ENCODE measurements around the gene TUFT1.
"Not testable (repeated sequence)": the region's sequence is repeated elsewhere in the genome, so short reads cannot be mapped to it uniquely, and the experiment has no call there.

Gene TUFT1

DNA sequence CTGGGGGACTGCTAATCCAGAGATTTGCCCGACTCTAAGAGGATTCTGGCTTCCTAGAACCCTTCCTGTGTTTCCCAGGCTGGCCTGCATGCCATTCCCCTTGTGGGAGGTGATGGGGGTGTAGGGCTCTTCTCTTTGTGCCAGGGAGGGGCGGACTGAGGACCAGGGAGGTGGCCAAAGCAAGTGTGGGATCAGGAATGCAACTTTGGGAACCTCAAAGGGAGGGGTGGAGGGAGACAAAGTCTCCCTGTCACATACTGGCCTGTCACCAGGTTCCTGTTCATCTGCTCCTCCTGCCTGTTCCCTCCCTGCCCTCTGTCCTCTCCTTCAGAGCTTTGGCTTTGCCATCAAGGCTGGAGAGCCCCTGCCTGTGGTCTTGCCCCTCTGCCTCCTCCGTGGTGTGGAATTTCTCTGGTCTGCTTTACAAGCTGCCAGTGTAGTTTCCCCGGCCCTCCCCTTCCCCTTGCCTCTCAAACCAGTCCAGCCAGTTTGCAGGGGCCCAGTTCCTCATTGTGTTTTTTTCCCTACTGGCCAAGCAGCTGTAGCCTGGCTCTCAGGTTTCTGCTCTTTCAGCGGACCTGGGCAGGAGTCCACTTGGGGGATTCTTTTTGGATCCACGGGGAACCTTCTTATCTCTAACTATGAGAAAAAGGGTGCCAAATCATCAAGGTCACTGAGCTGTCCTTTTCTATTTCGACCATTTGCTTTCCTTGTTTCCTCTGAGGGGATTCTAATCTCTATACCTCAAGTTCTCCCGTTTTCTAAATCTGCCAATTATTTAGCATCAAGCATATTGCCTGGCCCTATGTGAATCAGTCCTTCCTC, 27.1 kb upstream of the TUFT1 start:
- DNase-seq = no peak

GRCh38 chr1:151513626-151514121, 26.4 kb upstream of the TUFT1 start:
- no peak for DNase-seq

DNA sequence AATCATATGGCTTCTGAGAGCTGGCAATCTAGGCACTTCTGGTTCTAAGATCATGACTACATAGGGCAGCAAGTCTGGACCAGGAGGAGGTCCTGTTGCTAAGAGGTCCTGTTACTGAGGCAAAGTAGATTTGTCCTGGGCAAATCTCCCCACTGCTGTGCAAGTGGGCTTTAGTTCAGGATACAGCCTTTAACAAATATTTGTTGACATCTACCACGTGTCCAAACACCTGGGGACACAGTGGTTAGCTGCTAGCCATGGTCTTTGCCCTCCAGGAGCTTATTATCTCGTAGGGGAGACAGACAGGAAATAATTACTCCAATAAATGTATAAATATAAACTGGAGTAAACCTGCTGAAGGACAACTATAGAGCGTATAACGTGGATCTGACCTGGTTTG, 25.7 kb upstream of the TUFT1 start:
- DNase-seq = no peak

- DNase-seq = no peak
Observed at GRCh38 chr1:151515265-151515664, 24.8 kb upstream of the TUFT1 start.

- no peak for DNase-seq
Observed at GRCh38 chr1:151516031-151516511, 24.0 kb upstream of the TUFT1 start.

GRCh38 chr1:151518431-151518830, 21.7 kb upstream of the TUFT1 start:
- DNase-seq = no peak

GRCh38 chr1:151518936-151519335, 21.2 kb upstream of the TUFT1 start:
- DNase-seq = no peak

DNA sequence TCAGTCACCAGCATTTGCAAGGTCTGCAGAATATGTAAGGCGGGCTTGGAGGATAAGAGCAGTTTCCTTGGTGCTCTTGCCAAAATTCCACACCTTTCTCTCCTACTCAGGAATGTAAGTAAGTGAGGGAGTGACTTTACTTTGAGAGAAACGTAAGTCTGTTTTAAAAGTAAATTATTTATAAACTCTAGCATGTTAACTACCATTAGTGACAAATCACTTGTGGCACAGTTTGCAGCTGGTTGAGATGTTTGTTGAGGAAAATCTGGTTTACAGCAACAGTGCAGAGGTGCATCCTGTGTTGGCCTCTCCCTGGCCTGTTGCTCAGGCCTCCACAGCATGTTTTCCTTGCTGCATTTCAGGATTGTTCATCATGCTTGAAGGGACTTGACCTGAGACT, 20.4 kb upstream of the TUFT1 start:
- DNase-seq = no peak

GRCh38 chr1:151520359-151520758, 19.8 kb upstream of the TUFT1 start:
- DNase-seq = no peak

GRCh38 chr1:151522427-151522826, 17.7 kb upstream of the TUFT1 start:
- not testable (repeated sequence) for DNase-seq

DNA sequence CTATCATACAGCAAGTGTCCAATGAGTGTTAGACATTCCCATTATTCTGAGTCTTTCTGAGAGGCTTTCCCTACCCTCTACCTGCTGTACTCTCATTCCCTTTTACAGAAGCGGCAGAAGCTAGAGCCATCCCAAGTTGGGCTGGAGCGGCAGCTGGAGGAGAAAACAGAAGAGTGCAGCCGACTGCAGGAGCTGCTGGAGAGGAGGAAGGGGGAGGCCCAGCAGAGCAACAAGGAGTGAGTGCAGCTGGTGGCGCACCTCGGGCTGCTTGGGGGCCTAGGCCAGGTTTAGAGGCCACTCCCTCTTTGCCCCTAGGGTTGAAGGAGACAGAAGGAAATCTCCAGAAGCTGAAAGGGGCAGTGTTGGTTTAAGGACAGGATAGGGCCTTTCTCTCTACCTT, 16.8 kb upstream of the TUFT1 start:
- no peak for DNase-seq

GRCh38 chr1:151524736-151525135, 15.4 kb upstream of the TUFT1 start:
- no peak for DNase-seq

DNA sequence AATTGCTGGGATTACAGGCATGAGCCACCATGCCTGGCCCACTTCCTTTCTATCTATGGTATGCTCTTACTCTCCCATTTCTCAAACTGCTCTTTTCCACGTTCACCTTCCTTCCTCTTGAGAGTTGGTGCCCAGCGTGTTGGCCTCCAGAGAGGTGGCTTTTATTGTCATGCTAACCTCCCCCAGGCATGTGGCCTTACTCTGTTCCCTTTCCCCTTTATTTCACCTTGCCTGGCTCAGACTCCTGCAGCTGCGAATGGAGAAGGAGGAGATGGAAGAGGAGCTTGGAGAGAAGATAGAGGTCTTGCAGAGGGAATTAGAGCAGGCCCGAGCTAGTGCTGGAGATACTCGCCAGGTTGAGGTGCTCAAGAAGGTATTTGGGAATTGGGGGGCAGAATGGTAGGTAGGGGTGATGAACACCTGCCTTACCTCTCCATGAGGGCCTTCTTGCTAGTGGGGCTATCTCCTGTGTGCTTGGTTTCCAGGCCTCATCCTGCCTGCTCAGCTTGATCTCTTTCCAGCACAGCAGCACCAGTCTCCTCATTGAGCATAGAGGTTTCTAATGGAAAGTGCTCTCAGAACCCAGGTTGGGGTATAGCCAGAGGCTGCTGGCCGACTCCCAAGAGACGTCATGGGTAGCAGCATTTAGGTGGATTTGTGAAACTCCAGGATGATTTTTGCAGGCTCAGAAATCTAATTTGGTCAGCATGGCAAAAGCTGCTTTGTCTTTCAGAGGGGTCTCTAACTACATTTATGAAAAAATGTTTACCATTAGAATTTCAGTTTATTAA, 13.2 kb upstream of the TUFT1 start:
- DNase-seq = no peak

DNA sequence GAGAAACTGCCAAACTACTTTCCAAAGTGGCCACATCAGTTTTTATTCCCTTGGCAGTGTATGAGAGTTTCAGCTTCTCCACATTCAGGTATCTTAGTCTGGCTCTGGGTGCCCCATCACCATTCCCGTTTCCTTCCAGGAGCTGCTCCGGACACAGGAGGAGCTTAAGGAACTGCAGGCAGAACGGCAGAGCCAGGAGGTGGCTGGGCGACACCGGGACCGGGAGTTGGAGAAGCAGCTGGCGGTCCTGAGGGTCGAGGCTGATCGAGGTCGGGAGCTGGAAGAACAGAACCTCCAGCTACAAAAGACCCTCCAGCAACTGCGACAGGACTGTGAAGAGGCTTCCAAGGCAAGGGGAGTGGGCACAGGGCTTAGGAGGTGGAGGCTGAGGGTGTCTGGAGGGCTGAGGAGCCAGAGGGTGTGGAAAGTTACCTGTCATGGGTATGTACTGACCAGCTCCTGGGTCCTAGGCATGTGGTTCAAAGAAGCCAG, 10.9 kb upstream of the TUFT1 start:
- DNase-seq = no peak

- no peak for DNase-seq
Observed at GRCh38 chr1:151529781-151530180, 10.3 kb upstream of the TUFT1 start.

DNA sequence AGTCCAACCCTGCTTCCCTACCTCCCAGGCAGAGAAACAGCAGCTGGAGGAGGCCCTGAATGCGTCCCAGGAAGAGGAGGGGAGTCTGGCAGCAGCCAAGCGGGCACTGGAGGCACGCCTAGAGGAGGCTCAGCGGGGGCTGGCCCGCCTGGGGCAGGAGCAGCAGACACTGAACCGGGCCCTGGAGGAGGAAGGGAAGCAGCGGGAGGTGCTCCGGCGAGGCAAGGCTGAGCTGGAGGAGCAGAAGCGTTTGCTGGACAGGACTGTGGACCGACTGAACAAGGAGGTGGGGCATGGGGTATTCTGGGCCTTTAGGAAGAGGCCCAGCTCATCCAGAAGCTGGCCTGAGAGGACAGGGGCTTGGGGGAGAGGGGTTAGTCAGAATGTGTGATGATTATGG, 9.6 kb upstream of the TUFT1 start:
- DNase-seq = no peak

- DNase-seq = no peak
Observed at GRCh38 chr1:151533870-151534269, 6.2 kb upstream of the TUFT1 start.

GRCh38 chr1:151534662-151535278, 5.3 kb upstream of the TUFT1 start:
- DNase-seq = peak; percentile 36 to 68

DNA sequence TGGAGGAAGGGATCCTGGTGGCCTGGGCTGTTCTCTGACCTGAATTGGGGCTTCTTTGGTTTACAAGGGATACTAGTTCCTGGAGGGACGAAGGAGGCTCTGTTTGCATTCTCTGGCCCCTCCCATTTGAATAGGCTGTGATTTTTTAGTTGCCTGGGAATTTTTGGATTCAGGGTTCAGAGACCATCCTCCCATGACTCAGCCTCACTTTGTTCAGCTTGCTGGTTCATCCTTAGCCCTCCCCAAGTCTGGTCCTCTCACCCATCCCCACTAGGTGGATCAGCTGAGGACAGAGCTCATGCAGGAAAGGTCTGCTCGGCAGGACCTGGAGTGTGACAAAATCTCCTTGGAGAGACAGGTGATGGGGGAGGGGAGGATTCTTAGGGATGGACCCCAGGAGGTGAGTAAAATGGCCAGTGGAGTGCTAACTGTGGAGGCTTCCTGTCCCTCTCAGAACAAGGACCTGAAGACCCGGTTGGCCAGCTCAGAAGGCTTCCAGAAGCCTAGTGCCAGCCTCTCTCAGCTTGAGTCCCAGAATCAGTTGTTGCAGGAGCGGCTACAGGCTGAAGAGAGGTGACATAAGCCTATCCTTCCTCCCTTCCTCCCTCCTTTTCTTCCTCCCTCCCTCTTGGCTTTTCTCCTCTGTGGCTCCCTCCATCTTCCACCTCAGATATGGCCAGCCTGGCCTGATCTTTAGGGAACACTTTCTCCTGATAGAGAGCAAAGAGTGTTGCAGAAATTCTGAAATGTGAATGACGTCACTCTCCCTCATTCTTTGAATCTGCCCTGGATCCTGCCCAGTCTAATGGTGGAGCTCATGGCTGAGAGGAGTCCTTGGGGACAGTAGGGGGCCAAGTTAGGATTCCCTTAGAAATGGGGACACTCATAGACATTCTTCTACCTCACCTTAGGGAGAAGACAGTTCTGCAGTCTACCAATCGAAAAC, 4.5 kb upstream of the TUFT1 start:
- no peak for DNase-seq

DNA sequence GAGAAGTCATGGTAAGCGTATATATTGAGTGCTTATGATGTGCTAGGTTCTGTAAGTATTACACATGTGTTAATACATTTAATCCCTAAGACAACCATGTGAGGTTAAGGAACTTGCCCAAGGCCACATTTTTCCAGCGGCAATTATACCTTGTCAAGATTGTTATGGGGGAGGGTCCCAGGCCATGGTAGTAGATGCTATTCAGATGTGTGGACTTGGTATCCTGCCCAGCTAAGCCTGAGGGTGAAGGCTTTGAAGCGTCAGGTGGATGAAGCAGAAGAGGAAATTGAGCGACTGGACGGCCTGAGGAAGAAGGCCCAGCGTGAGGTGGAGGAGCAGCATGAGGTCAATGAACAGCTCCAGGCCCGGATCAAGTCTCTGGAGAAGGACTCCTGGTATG, 3.6 kb upstream of the TUFT1 start:
- no peak for DNase-seq

DNA sequence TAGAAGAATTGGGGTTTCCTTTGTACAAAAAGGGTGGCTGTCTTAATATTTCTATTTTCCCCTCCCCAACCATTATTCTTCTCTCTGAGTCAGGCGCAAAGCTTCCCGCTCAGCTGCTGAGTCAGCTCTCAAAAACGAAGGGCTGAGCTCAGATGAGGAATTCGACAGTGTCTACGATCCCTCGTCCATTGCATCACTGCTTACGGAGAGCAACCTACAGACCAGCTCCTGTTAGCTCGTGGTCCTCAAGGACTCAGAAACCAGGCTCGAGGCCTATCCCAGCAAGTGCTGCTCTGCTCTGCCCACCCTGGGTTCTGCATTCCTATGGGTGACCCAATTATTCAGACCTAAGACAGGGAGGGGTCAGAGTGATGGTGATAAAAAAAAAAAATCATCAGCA, 3.0 kb upstream of the TUFT1 start:
- DNase-seq = no peak
